ENCODE data around the gene MYCBP2.
"Not testable (repeated sequence)": the region's sequence is repeated elsewhere in the genome, so short reads cannot be mapped to it uniquely, and the experiment has no call there.

Gene MYCBP2

GRCh38 chr13:77014906-77015685 lies 311.8 kb downstream of the MYCBP2 start:
- no peaks in the 10 kb centered on the region for H3K9me3 ChIP-seq (ENCODE audit: control extremely low read depth in 1 of 5, control insufficient read depth in 4 of 5, insufficient read depth in 2 of 5, low read depth in 1 of 5, low read length in 4 of 5)
- no peak overlapping the region for H3K27ac ChIP-seq (ENCODE audit: insufficient read depth in 1 of 2, low read depth in 1 of 2, low read length in 2 of 2, poor library complexity in 1 of 2, severe bottlenecking in 2 of 2)
- no peak for DNase-seq
- H3K27me3 ChIP-seq (replicated peaks in 2 of 5; ENCODE audit: control insufficient read depth in 4 of 5, insufficient read depth in 5 of 5, low read length in 4 of 5), result no peaks in the 10 kb centered on the region
- H3K4me1 ChIP-seq (ENCODE audit: control extremely low read depth in 1 of 4, control insufficient read depth in 4 of 4, insufficient read depth in 4 of 4, low read length in 3 of 4), result peaks cover 0 to 7% (median 1%) of the 10 kb centered on the region in 4 experiments
- ChIA-PET POLR2A (no interaction called here), CTCF (interaction anchor here (1.5 to 2.2 kb wide), 4 partner anchors 10 to 23 kb away, joined by 4 to 9 read pairs (median 6); partner anchors contain the start of genes CLN5 and FBXL3)
- H3K36me3 ChIP-seq (ENCODE audit: control insufficient read depth in 4 of 4, insufficient read depth in 4 of 4, low read length in 3 of 4), result peaks cover 24 to 77% (median 48%) of the 10 kb centered on the region in 4 experiments
- WGBS (ENCODE audit: insufficient coverage), result no CpG with 5 or more reads among the region's 2 CpGs
- no peak overlapping the region for H3K4me3 ChIP-seq (ENCODE audit: control insufficient read depth in 1 of 7, extremely low read depth in 1 of 7, insufficient read depth in 4 of 7, low read depth in 2 of 7, low read length in 6 of 7)

- Histone ChIP-seq H3K9me3 (ENCODE audit: control extremely low read depth in 1 of 5, control insufficient read depth in 4 of 5, insufficient read depth in 2 of 5, low read depth in 1 of 5, low read length in 4 of 5) (no peaks in the 10 kb centered on the region), H3K36me3 (ENCODE audit: control insufficient read depth in 4 of 4, insufficient read depth in 4 of 4, low read length in 3 of 4) (peaks cover 29 to 85% (median 48%) of the 10 kb centered on the region in 4 experiments), H3K4me3 (ENCODE audit: control insufficient read depth in 1 of 7, extremely low read depth in 1 of 7, insufficient read depth in 4 of 7, low read depth in 2 of 7, low read length in 6 of 7) (no peak overlapping the region), H3K4me1 (ENCODE audit: control extremely low read depth in 1 of 4, control insufficient read depth in 4 of 4, insufficient read depth in 4 of 4, low read length in 3 of 4) (peaks cover 0 to 7% (median 0%) of the 10 kb centered on the region in 4 experiments), H3K27me3 (replicated peaks in 2 of 5; ENCODE audit: control insufficient read depth in 4 of 5, insufficient read depth in 5 of 5, low read length in 4 of 5) (no peaks in the 10 kb centered on the region), H3K27ac (ENCODE audit: insufficient read depth in 1 of 2, low read depth in 1 of 2, low read length in 2 of 2, poor library complexity in 1 of 2, severe bottlenecking in 2 of 2) (peak overlapping the region in 1 of 2 experiments; percentile 21)
- WGBS (ENCODE audit: insufficient coverage), result 80% methylated on average over 1 of the region's 2 CpGs
- DNase-seq, result no peak
- ChIA-PET CTCF (interaction anchor here (0.7 to 2.2 kb wide), 5 partner anchors 10 to 33 kb away, joined by 3 to 9 read pairs (median 4); partner anchors contain the start of genes CLN5 and FBXL3), POLR2A (interaction anchor here (0.6 kb wide), 1 partner anchor 13 kb away, joined by 3 read pairs; no protein-coding TSS in a partner anchor)
Observed at GRCh38 chr13:77013853-77014542, 312.9 kb downstream of the MYCBP2 start.

GRCh38 chr13:77009719-77010118 lies 317.2 kb downstream of the MYCBP2 start:
- H3K4me1 ChIP-seq (ENCODE audit: control extremely low read depth in 1 of 4, control insufficient read depth in 4 of 4, insufficient read depth in 4 of 4, low read length in 3 of 4); CTCF ChIA-PET; H3K27me3 ChIP-seq (replicated peaks in 2 of 5; ENCODE audit: control insufficient read depth in 4 of 5, insufficient read depth in 5 of 5, low read length in 4 of 5); H3K4me3 ChIP-seq (ENCODE audit: control insufficient read depth in 1 of 7, extremely low read depth in 1 of 7, insufficient read depth in 4 of 7, low read depth in 2 of 7, low read length in 6 of 7); H3K27ac ChIP-seq (ENCODE audit: insufficient read depth in 1 of 2, low read depth in 1 of 2, low read length in 2 of 2, poor library complexity in 1 of 2, severe bottlenecking in 2 of 2); H3K9me3 ChIP-seq (ENCODE audit: control extremely low read depth in 1 of 5, control insufficient read depth in 4 of 5, insufficient read depth in 2 of 5, low read depth in 1 of 5, low read length in 4 of 5); DNase-seq; POLR2A ChIA-PET: not testable (repeated sequence)
- H3K36me3 ChIP-seq (ENCODE audit: control insufficient read depth in 4 of 4, insufficient read depth in 4 of 4, low read length in 3 of 4), result peaks cover 20 to 79% (median 41%) of the 10 kb centered on the region in 4 experiments
- WGBS (ENCODE audit: insufficient coverage), result 100% methylated on average over 2 of the region's 5 CpGs

GRCh38 chr13:77009011-77009410 lies 317.9 kb downstream of the MYCBP2 start:
- H3K27me3 ChIP-seq (replicated peaks in 2 of 5; ENCODE audit: control insufficient read depth in 4 of 5, insufficient read depth in 5 of 5, low read length in 4 of 5), result no peaks in the 10 kb centered on the region
- no peak overlapping the region for H3K4me3 ChIP-seq (ENCODE audit: control insufficient read depth in 1 of 7, extremely low read depth in 1 of 7, insufficient read depth in 4 of 7, low read depth in 2 of 7, low read length in 6 of 7)
- H3K27ac ChIP-seq (ENCODE audit: insufficient read depth in 1 of 2, low read depth in 1 of 2, low read length in 2 of 2, poor library complexity in 1 of 2, severe bottlenecking in 2 of 2), result no peak overlapping the region
- ChIA-PET CTCF (interaction anchor here (1.0 to 1.2 kb wide), 3 partner anchors 9 to 30 kb away, joined by 3 to 4 read pairs (median 3); no protein-coding TSS in a partner anchor), POLR2A (no interaction called here)
- peaks cover 0 to under 1% (median 0%) of the 10 kb centered on the region in 4 experiments for H3K4me1 ChIP-seq (ENCODE audit: control extremely low read depth in 1 of 4, control insufficient read depth in 4 of 4, insufficient read depth in 4 of 4, low read length in 3 of 4)
- WGBS (ENCODE audit: insufficient coverage), result 100% methylated on average over 1 of the region's 2 CpGs
- H3K36me3 ChIP-seq (ENCODE audit: control insufficient read depth in 4 of 4, insufficient read depth in 4 of 4, low read length in 3 of 4), result peaks cover 21 to 74% (median 38%) of the 10 kb centered on the region in 4 experiments
- no peaks in the 10 kb centered on the region for H3K9me3 ChIP-seq (ENCODE audit: control extremely low read depth in 1 of 5, control insufficient read depth in 4 of 5, insufficient read depth in 2 of 5, low read depth in 1 of 5, low read length in 4 of 5)
- DNase-seq, result no peak

- DNase-seq; H3K4me3 ChIP-seq (ENCODE audit: control insufficient read depth in 1 of 7, extremely low read depth in 1 of 7, insufficient read depth in 4 of 7, low read depth in 2 of 7, low read length in 6 of 7); H3K4me1 ChIP-seq (ENCODE audit: control extremely low read depth in 1 of 4, control insufficient read depth in 4 of 4, insufficient read depth in 4 of 4, low read length in 3 of 4); H3K9me3 ChIP-seq (ENCODE audit: control extremely low read depth in 1 of 5, control insufficient read depth in 4 of 5, insufficient read depth in 2 of 5, low read depth in 1 of 5, low read length in 4 of 5); H3K27ac ChIP-seq (ENCODE audit: insufficient read depth in 1 of 2, low read depth in 1 of 2, low read length in 2 of 2, poor library complexity in 1 of 2, severe bottlenecking in 2 of 2); H3K27me3 ChIP-seq (replicated peaks in 2 of 5; ENCODE audit: control insufficient read depth in 4 of 5, insufficient read depth in 5 of 5, low read length in 4 of 5); POLR2A ChIA-PET: not testable (repeated sequence)
- peaks cover 20 to 67% (median 37%) of the 10 kb centered on the region in 4 experiments for H3K36me3 ChIP-seq (ENCODE audit: control insufficient read depth in 4 of 4, insufficient read depth in 4 of 4, low read length in 3 of 4)
- CTCF ChIA-PET, result interaction anchor here (1.0 to 1.2 kb wide), 4 partner anchors 8 to 30 kb away, joined by 3 to 4 read pairs (median 4); no protein-coding TSS in a partner anchor
- 98% methylated on average over 4 of the region's 4 CpGs for WGBS (ENCODE audit: insufficient coverage)
Observed at GRCh38 chr13:77008337-77008736, 318.6 kb downstream of the MYCBP2 start.

- 78% methylated on average over 4 of the region's 7 CpGs for WGBS (ENCODE audit: insufficient coverage)
- H3K36me3 ChIP-seq (ENCODE audit: control insufficient read depth in 4 of 4, insufficient read depth in 4 of 4, low read length in 3 of 4), result peaks cover 11 to 51% (median 39%) of the 10 kb centered on the region in 4 experiments
- H3K4me3 ChIP-seq (ENCODE audit: control insufficient read depth in 1 of 7, extremely low read depth in 1 of 7, insufficient read depth in 4 of 7, low read depth in 2 of 7, low read length in 6 of 7), result no peak overlapping the region
- peak in 2 of 3 donors; percentile 45 to 48 for DNase-seq
- ChIA-PET POLR2A (interaction anchor here (0.9 kb wide), 1 partner anchor 11 kb away, joined by 3 read pairs; the partner anchor contains the start of gene CLN5), CTCF (interaction anchor here (0.6 to 3.0 kb wide), 13 partner anchors 9 to 333 kb away, joined by 3 to 20 read pairs (median 5); partner anchors contain the start of gene CLN5)
- H3K4me1 ChIP-seq (ENCODE audit: control extremely low read depth in 1 of 4, control insufficient read depth in 4 of 4, insufficient read depth in 4 of 4, low read length in 3 of 4), result peaks cover 3 to 26% (median 7%) of the 10 kb centered on the region in 4 experiments
- no peaks in the 10 kb centered on the region for H3K27me3 ChIP-seq (replicated peaks in 2 of 5; ENCODE audit: control insufficient read depth in 4 of 5, insufficient read depth in 5 of 5, low read length in 4 of 5)
- no peak overlapping the region for H3K27ac ChIP-seq (ENCODE audit: insufficient read depth in 1 of 2, low read depth in 1 of 2, low read length in 2 of 2, poor library complexity in 1 of 2, severe bottlenecking in 2 of 2)
- H3K9me3 ChIP-seq (ENCODE audit: control extremely low read depth in 1 of 5, control insufficient read depth in 4 of 5, insufficient read depth in 2 of 5, low read depth in 1 of 5, low read length in 4 of 5), result no peaks in the 10 kb centered on the region
Observed at GRCh38 chr13:77002590-77003190, 324.2 kb downstream of the MYCBP2 start.

All from common myeloid progenitor, CD34-positive (primary cell).